Activated CD8-positive, alpha-beta T cell treated with anti-CD3 and anti-CD28 coated beads, Interleukin-2, amount 10 ng/mL, durations not matched to agents 7 days and 5 days (primary cell): Measurements from ENCODE around the gene EMC9. TPM values are rescaled to one million over a fixed set of nuclear protein-coding genes. Genes with fewer than 3 reads are reported as not detected.

Source experiments
- ATAC-seq: fragments of 150-1000 bp; cut with Tn5 transposase; one replicate; pipeline ENCODE4 v1.10.0; 2021; ENCODE audit warnings: moderate library complexity
- CTCF ChIA-PET: fragments of 350-600 bp; sonication (Branson Sonifier 250); formaldehyde crosslinking; loops from one replicate; lab custom pipeline; 2021; ENCODE audit warnings: antibody characterized with exemption; lab: Charles Lee
- POLR2A ChIA-PET: fragments of 350-600 bp; sonication (Branson Sonifier 250); formaldehyde crosslinking; loops from one replicate; lab custom pipeline; 2021; ENCODE audit warnings: antibody characterized with exemption; lab: Charles Lee
- DNase-seq: peaks from one replicate; pipeline ENCODE4 v3.0.0-alpha.2; 2020
- H3K27ac Mint-ChIP-seq: one replicate; pipeline ENCODE4 v1.8.0; 2021; ENCODE audit warnings: mild to moderate bottlenecking, mixed read lengths
- H3K27me3 Mint-ChIP-seq: one replicate; pipeline ENCODE4 v1.8.0; 2021; ENCODE audit warnings: low read depth, mixed read lengths
- H3K36me3 Mint-ChIP-seq: one replicate; pipeline ENCODE4 v1.8.0; 2021; ENCODE audit warnings: low read depth, mixed read lengths
- H3K4me1 Mint-ChIP-seq: one replicate; pipeline ENCODE4 v1.8.0; 2021; ENCODE audit warnings: low read depth, mixed read lengths
- H3K4me3 Mint-ChIP-seq: one replicate; pipeline ENCODE4 v1.8.0; 2021; ENCODE audit warnings: mild to moderate bottlenecking, mixed read lengths
- H3K9me3 Mint-ChIP-seq: one replicate; pipeline ENCODE4 v1.8.0; 2022; ENCODE audit warnings: mixed read lengths; ENCODE audit not compliant: insufficient read depth
- total RNA-seq, 2 experiments: library from RNA; stranded (reverse); gene quantifications; one replicate each; pipeline ENCODE4 v1.2.3, GENCODE V29; 2021

EMC9 gene
- total RNA-seq, 2 experiments from 2014 or later = 49.9 to 53.2 TPM

- Mint-ChIP-seq H3K36me3 (peaks cover 71% of the 10 kb centered on the region), H3K27me3 (no peaks in the 10 kb centered on the region), H3K9me3 (no peaks in the 10 kb centered on the region), H3K4me1 (peaks cover 47% of the 10 kb centered on the region), H3K27ac (peak overlapping the region; percentile 57), H3K4me3 (peak overlapping the region; percentile 88)
- ATAC-seq (no peak), DNase-seq (no peak)
- POLR2A ChIA-PET = interaction anchor here (1.1 to 10.1 kb wide), 4 partner anchors 12 to 35 kb away, joined by 3 to 229 read pairs (median 52); partner anchors contain the start of genes DCAF11, IRF9, NRL and PSME1
- CTCF ChIA-PET = interaction anchor here (1.0 to 6.1 kb wide), 5 partner anchors 11 to 91 kb away, joined by 3 to 77 read pairs (median 25); partner anchors contain the start of genes IRF9 and PSME1
Measured at GRCh38 chr14:24149302-24149969, 8.0 kb upstream of the EMC9 start.

- POLR2A ChIA-PET = interaction anchor here (0.8 to 10.1 kb wide), 8 partner anchors 11 to 66 kb away, joined by 3 to 229 read pairs (median 13); partner anchors contain the start of genes CHMP4A, DCAF11, IPO4 and IRF9
- peak overlapping the region; percentile 92 for H3K27ac Mint-ChIP-seq
Measured at GRCh38 chr14:24147761-24148428, 6.5 kb upstream of the EMC9 start.

GRCh38 chr14:24146978-24147760, 5.8 kb upstream of the EMC9 start, which contains the start of gene RNF31:
Gene RNF31 (plus strand): TSS chr14:24147498. CDS start chr14:24147699, 201 bp downstream.
- ATAC-seq = peak; percentile 87
- H3K36me3 Mint-ChIP-seq = peaks cover 81% of the 10 kb centered on the region
- no peaks in the 10 kb centered on the region for H3K27me3 Mint-ChIP-seq
- ChIA-PET CTCF (interaction anchor here (0.7 to 6.1 kb wide), 11 partner anchors 8 to 160 kb away, joined by 3 to 77 read pairs (median 5); partner anchors contain the start of genes CIDEB, DCAF11, IPO4 and IRF9), POLR2A (interaction anchor here (0.6 to 10.1 kb wide), 17 partner anchors 9 to 546 kb away, joined by 3 to 229 read pairs (median 9); partner anchors contain the start of genes CHMP4A, DCAF11, FITM1 and IPO4)
- peak; percentile 100 for DNase-seq
- H3K4me1 Mint-ChIP-seq = peaks cover 67% of the 10 kb centered on the region
- H3K4me3 Mint-ChIP-seq = peak within 1 kb of the TSS; percentile 88
- no peaks in the 10 kb centered on the region for H3K9me3 Mint-ChIP-seq
- peak within 1 kb of the TSS; percentile 95 for H3K27ac Mint-ChIP-seq

More at GRCh38 chr14:24147761-24148428, 6.5 kb upstream of the EMC9 start:
- ATAC-seq (no peak), DNase-seq (peak; percentile 36)
- CTCF ChIA-PET = interaction anchor here (1.1 to 6.1 kb wide), 6 partner anchors 11 to 68 kb away, joined by 3 to 77 read pairs (median 24); partner anchors contain the start of genes DCAF11, IPO4, IRF9 and NRL
- H3K4me1 Mint-ChIP-seq = peaks cover 61% of the 10 kb centered on the region
- peak overlapping the region; percentile 88 for H3K4me3 Mint-ChIP-seq
- H3K9me3 Mint-ChIP-seq = no peaks in the 10 kb centered on the region
- H3K36me3 Mint-ChIP-seq = peaks cover 80% of the 10 kb centered on the region
- H3K27me3 Mint-ChIP-seq = no peaks in the 10 kb centered on the region

GRCh38 chr14:24146453-24146977, 5.1 kb upstream of the EMC9 start, which contains the start of gene PSME2:
Gene PSME2 (minus strand): TSS chr14:24146610. CDS start chr14:24146581, 29 bp downstream.
- Mint-ChIP-seq H3K4me1 (peaks cover 66% of the 10 kb centered on the region), H3K4me3 (peak within 1 kb of the TSS; percentile 88), H3K36me3 (peaks cover 79% of the 10 kb centered on the region), H3K9me3 (no peaks in the 10 kb centered on the region), H3K27me3 (no peaks in the 10 kb centered on the region), H3K27ac (peak within 1 kb of the TSS; percentile 95)
- ATAC-seq (peak; percentile 72), DNase-seq (peak; percentile 96)
- POLR2A ChIA-PET = interaction anchor here (0.6 to 10.1 kb wide), 16 partner anchors 9 to 536 kb away, joined by 3 to 229 read pairs (median 10); partner anchors contain the start of genes CHMP4A, DCAF11, FITM1 and IPO4
- CTCF ChIA-PET = interaction anchor here (0.7 to 6.1 kb wide), 10 partner anchors 9 to 161 kb away, joined by 3 to 77 read pairs (median 8); partner anchors contain the start of genes CIDEB, DCAF11, IRF9 and NRL

- Mint-ChIP-seq H3K4me1 (peaks cover 63% of the 10 kb centered on the region), H3K27me3 (no peaks in the 10 kb centered on the region), H3K27ac (peak overlapping the region; percentile 95), H3K4me3 (peak overlapping the region; percentile 88), H3K36me3 (peaks cover 77% of the 10 kb centered on the region), H3K9me3 (no peaks in the 10 kb centered on the region)
- ChIA-PET POLR2A (interaction anchor here (0.9 to 10.1 kb wide), 11 partner anchors 9 to 97 kb away, joined by 4 to 229 read pairs (median 13); partner anchors contain the start of genes CHMP4A, DCAF11, IPO4 and IRF9), CTCF (interaction anchor here (0.8 to 6.1 kb wide), 8 partner anchors 9 to 162 kb away, joined by 3 to 77 read pairs (median 16); partner anchors contain the start of genes CIDEB, DCAF11, IRF9 and NRL)
- ATAC-seq (no peak), DNase-seq (peak; percentile 29)
Measured at GRCh38 chr14:24145690-24146452, 4.5 kb upstream of the EMC9 start.

- POLR2A ChIA-PET = interaction anchor here (1.6 to 10.1 kb wide), 6 partner anchors 8 to 71 kb away, joined by 4 to 229 read pairs (median 34); partner anchors contain the start of genes CHMP4A, DCAF11, IRF9 and MDP1
- H3K27ac Mint-ChIP-seq = peak overlapping the region; percentile 95
- CTCF ChIA-PET = interaction anchor here (3.4 to 6.1 kb wide), 4 partner anchors 9 to 37 kb away, joined by 22 to 77 read pairs (median 26); partner anchors contain the start of genes DCAF11, IRF9, NRL and PSME1
- peaks cover 56% of the 10 kb centered on the region for H3K4me1 Mint-ChIP-seq
- no peaks in the 10 kb centered on the region for H3K27me3 Mint-ChIP-seq
- peak overlapping the region; percentile 88 for H3K4me3 Mint-ChIP-seq
- H3K9me3 Mint-ChIP-seq = no peaks in the 10 kb centered on the region
- H3K36me3 Mint-ChIP-seq = peaks cover 77% of the 10 kb centered on the region
- ATAC-seq (no peak), DNase-seq (no peak)
Measured at GRCh38 chr14:24145219-24145618, 3.8 kb upstream of the EMC9 start.

GRCh38 chr14:24144451-24144850, 3.1 kb upstream of the EMC9 start:
- Mint-ChIP-seq H3K27ac (peak overlapping the region; percentile 43), H3K36me3 (peaks cover 76% of the 10 kb centered on the region), H3K27me3 (no peaks in the 10 kb centered on the region), H3K4me3 (peak overlapping the region; percentile 88), H3K4me1 (peaks cover 54% of the 10 kb centered on the region), H3K9me3 (no peaks in the 10 kb centered on the region)
- ChIA-PET CTCF (interaction anchor here (4.8 to 6.1 kb wide), 2 partner anchors 16 to 29 kb away, joined by 22 to 77 read pairs; partner anchors contain the start of genes DCAF11, IRF9 and NRL), POLR2A (interaction anchor here (1.0 to 10.1 kb wide), 3 partner anchors 16 to 30 kb away, joined by 5 to 229 read pairs (median 14); partner anchors contain the start of genes DCAF11, IRF9 and NRL)
- no peak for ATAC-seq
- DNase-seq = no peak

- no peaks in the 10 kb centered on the region for H3K27me3 Mint-ChIP-seq
- DNase-seq (no peak), ATAC-seq (no peak)
- CTCF ChIA-PET = interaction anchor here (4.8 to 6.1 kb wide), 2 partner anchors 17 to 28 kb away, joined by 22 to 77 read pairs; partner anchors contain the start of genes DCAF11, IRF9 and NRL
- POLR2A ChIA-PET = interaction anchor here (0.7 to 2.2 kb wide), 4 partner anchors 15 to 526 kb away, joined by 3 to 14 read pairs (median 4); partner anchors contain the start of genes DCAF11, IRF9 and NRL
- H3K4me1 Mint-ChIP-seq = peaks cover 54% of the 10 kb centered on the region
- H3K4me3 Mint-ChIP-seq = no peak overlapping the region
- peak overlapping the region; percentile 1 for H3K27ac Mint-ChIP-seq
- peaks cover 76% of the 10 kb centered on the region for H3K36me3 Mint-ChIP-seq
- no peaks in the 10 kb centered on the region for H3K9me3 Mint-ChIP-seq
Measured at GRCh38 chr14:24143511-24143910, 2.1 kb upstream of the EMC9 start.

- POLR2A ChIA-PET = interaction anchor here (2.5 to 4.0 kb wide), 3 partner anchors 8 to 25 kb away, joined by 32 to 56 read pairs (median 48); partner anchors contain the start of genes DCAF11, IRF9, NRL and PSME2
Measured at GRCh38 chr14:24139272-24139934, 2.0 kb downstream of the EMC9 start.

More at GRCh38 chr14:24139272-24139934, 2.0 kb downstream of the EMC9 start:
- H3K9me3 Mint-ChIP-seq = no peaks in the 10 kb centered on the region
- peak overlapping the region; percentile 68 for H3K27ac Mint-ChIP-seq
- peak overlapping the region; percentile 97 for H3K4me3 Mint-ChIP-seq
- H3K4me1 Mint-ChIP-seq = peaks cover 62% of the 10 kb centered on the region
- peak; percentile 49 for DNase-seq
- H3K27me3 Mint-ChIP-seq = no peaks in the 10 kb centered on the region
- H3K36me3 Mint-ChIP-seq = peaks cover 69% of the 10 kb centered on the region
- no peak for ATAC-seq
- CTCF ChIA-PET = interaction anchor here (1.5 to 5.2 kb wide), 3 partner anchors 21 to 30 kb away, joined by 3 to 37 read pairs (median 4); partner anchors contain the start of gene IRF9
